Stimulated activated CD4-positive, alpha-beta T cell treated with anti-CD3 and anti-CD28 coated beads, Interleukin-2, amount 100 ng/mL, for 48 hours (primary cell): ENCODE data around the gene ZNF808.
"Not testable (repeated sequence)": the region's sequence is repeated elsewhere in the genome, so short reads cannot be mapped to it uniquely, and the experiment has no call there.

ENCODE experiments used
- DNase-seq, 2 donors: peaks; one replicate each; pipeline ENCODE4 v3.0.0-alpha.2; 2020

ZNF808 gene

DNA sequence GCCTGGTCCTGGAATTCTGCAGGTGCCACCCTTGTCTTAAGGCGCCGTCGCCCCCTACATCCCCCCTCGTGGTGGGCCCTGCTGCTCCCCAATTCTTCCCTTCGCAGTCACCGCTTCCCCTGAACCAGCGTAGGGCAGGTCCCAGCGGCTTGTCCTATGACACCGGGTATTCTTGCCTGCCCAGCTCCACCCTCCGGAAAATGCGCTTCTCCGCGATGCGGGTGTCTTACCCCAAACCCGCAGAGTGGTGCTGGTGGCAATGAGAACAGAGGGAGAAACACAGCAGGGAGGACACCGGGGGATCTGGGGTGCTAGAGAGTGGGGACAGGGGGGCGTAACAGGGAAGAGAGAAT is 9.0 kb downstream of the ZNF808 start:
- peak in 1 of 2 donors; percentile 24 for DNase-seq

GRCh38 chr19:52538815-52539214 is 11.3 kb downstream of the ZNF808 start:
- DNase-seq, result not testable (repeated sequence)

GRCh38 chr19:52541176-52541575 is 13.7 kb downstream of the ZNF808 start:
- not testable (repeated sequence) for DNase-seq

DNA sequence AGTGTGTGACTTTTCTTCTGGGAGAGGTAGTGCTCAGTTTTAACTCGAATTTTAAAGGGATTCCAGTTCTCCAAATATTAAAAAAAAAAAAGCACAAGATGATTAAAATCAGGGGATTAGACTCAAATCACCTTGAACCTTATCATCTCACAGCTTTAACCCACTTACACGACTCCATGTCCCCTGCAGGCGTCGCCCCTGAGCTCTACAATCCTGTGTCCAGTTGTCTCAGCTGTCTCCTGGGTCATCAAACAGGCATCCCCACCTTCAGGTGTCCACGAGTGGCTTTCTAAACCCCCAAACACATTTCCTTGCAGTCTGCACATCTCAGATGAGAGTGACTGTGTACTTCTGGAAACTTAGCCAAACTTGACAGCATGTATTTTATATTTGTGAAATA is 14.1 kb downstream of the ZNF808 start:
- no peak for DNase-seq

GRCh38 chr19:52542541-52542940 is 15.1 kb downstream of the ZNF808 start:
- DNase-seq, result not testable (repeated sequence)

- DNase-seq, result peak; percentile 6
Measured at GRCh38 chr19:52542984-52543664, 15.7 kb downstream of the ZNF808 start.

- no peak for DNase-seq
Measured at GRCh38 chr19:52554216-52554971, 26.9 kb downstream of the ZNF808 start.

- no peak for DNase-seq
Measured at GRCh38 chr19:52557231-52557995, 29.9 kb downstream of the ZNF808 start.

- not testable (repeated sequence) for DNase-seq
Measured at GRCh38 chr19:52558732-52559445, 31.4 kb downstream of the ZNF808 start.

GRCh38 chr19:52561611-52562010 is 34.1 kb downstream of the ZNF808 start:
- not testable (repeated sequence) for DNase-seq

- no peak for DNase-seq
Measured at GRCh38 chr19:52566121-52566520, 38.7 kb downstream of the ZNF808 start.

GRCh38 chr19:52566588-52566987 is 39.1 kb downstream of the ZNF808 start:
- DNase-seq, result no peak

DNA sequence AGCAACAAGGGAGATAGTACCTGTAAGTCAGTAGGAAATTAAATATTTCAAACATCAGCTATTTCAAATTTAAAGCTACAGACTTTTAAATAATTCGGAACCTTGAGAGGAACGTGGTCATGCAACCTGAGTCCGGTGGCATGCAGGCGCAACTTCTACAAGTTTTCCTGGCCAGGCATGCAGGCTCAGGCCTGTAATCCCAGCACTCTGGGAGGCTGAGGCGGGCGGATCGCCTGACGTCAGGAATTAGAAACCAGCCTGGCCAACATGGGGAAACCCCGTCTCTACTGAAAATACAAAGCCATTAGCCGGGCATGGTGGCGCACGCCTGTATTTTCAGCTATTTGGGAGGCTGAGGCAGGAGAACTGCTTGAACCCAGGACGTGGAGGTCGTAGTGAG is 40.5 kb downstream of the ZNF808 start:
- DNase-seq, result no peak

DNA sequence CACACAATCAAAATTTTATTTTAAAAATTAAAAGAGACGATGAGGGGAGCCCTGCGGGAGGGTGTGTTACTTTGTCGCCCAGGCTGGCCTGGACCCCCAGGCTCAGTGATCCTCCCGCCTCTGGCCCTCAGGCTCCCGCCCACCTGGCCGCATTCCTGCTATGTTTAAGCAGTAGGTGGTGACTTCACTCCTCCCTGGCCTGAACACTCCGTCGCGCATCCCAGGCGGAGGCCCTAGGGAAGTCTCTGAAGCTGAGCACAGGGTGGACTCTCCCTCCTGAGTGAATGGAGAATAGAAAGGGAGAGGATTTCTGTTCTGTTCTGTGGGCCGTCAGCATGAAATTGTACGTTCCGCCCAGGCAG is 42.2 kb downstream of the ZNF808 start:
- DNase-seq, result not testable (repeated sequence)

DNA sequence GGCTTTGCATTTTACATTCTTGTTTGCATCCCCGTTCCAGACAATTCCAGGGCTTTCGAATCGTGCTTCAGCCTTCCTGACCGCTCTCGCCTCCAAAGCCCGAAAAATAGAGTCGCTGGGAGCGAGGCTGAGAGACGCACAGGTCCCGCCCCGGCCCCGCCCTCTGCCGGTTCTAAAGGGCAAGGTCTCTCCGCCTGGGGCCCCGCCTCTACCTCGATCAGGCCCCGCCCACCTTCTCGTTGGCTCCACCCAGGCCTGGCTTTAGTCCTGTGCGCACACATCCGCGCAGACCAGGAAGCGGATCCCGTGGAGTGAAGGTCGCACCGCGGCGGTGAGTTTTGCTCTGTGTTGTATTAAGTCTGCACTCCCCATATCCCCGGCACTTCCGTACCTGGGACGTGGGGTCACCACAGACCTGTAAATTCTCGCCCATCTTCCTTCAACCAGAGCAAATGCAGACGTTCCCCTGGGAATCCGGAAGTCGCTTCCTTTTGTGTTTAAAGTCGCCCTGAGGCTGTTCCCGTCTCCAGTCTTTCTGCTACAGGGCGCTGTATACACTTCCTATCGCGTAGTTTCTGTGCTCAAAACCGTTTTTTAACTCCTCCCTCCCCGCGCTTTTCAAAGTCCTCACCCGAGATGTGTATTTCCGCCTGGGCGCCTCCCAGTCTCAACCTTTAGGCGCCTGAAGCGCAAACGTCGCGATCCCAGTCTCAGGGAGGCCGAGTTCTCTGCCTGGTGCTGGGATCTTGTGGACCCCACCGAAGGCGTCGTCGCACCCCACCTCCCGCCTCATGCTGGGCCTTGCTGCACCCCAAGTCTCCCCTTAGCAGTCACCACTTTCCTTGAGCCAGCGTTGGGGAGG is 42.8 kb downstream of the ZNF808 start, which contains the start of gene ZNF701:
Gene ZNF701 (plus strand): TSS at position 288 of the 862 bp plus-strand sequence. CDS start 3,861 bp downstream, outside the sequence.
- peak; percentile 94 for DNase-seq

GRCh38 chr19:52584736-52585440 is 57.4 kb downstream of the ZNF808 start:
- DNase-seq, result no peak

DNA sequence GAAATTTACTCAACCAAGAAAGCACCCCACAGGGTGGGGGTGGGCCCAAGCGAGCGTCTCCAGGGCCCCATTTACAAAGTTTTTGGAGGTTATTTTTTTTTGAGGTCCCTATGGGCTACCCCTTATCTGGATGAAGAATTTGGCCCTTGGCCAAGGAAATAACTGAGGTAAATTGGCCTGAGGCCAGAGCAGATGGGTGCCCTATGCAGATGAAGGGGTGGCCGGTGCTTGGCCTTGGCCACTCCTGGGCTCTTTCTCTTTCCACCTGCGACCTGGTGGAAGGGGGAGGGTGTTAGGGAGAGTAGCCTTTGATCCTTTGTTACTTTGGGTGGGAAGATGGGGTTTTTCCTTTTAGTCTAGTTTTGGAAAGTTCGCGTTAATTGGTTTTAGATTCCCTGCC is 58.1 kb downstream of the ZNF808 start:
- no peak for DNase-seq

DNA sequence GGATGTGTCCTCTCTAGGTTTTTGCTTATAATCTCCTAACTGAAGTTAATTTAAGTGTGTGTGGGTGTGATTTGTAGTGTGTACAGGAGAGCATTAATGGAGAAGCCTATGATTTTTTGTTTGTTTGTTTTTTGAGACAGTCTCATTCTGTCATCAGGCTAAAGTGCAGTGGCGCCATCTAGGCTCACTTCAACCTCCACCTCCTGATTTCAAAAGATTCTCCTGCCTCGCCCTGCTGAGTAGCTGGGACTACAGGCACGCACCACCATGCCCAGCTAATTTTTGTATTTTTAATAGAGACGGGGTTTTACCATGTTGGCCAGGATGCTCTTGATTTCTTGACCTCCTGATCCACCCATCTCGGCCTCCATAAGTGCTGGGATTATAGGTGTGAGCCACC is 63.3 kb downstream of the ZNF808 start:
- no peak for DNase-seq

DNA sequence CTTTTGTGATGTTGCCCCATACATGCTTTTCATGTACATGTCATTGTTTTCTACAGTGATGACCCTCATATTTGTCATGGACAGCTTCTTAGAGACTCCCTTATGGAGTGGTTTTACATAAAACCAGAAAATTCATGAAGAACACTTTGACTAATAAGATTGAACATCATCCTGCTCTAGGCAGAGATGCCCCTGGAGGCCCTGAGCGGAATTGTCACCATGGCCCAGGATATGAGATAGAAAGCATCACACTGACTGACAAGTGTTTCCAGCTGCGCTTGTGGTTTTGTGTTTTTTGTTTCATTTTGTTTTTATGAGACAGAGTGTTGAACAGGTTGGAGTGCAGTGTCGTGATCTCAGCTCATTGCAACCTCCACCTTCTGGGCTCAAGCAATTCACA is 64.8 kb downstream of the ZNF808 start:
- DNase-seq, result no peak

- not testable (repeated sequence) for DNase-seq
Measured at GRCh38 chr19:52593441-52593840, 66.0 kb downstream of the ZNF808 start.

- DNase-seq, result no peak
Measured at GRCh38 chr19:52599241-52599640, 71.8 kb downstream of the ZNF808 start.
